Activated T-helper 1 cell treated with Interleukin-2 at 50 U/mL for 16 hours (primary cell): ENCODE measurements around the gene COL5A1.

ENCODE experiments used
- DNase-seq: peaks from one replicate; pipeline ENCODE4 v3.0.0-alpha.2; 2020; ENCODE audit warnings: low read depth

COL5A1 gene

GRCh38 chr9:134818591-134818990 is 177.0 kb downstream of the COL5A1 start:
- DNase-seq = no peak

DNA sequence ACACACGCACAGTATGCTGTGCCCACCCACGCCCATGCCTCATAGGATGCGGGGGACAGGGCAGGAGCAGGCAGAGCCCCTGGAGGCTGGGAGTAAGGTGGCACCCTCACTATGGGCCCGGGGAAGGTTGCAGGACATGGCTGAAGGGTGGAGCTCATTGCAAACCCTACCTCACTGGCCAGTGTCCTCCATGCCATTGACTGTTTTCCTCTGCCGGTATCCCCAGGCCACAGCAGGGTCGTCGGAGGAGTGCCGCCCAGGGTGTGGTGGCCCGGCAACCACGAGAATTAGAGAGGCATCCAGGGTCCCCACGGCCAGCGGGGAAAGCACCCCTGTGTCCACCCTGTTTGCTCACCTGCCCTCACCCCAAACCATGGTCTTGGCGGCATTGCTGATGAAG is 179.3 kb downstream of the COL5A1 start:
- DNase-seq = no peak

DNA sequence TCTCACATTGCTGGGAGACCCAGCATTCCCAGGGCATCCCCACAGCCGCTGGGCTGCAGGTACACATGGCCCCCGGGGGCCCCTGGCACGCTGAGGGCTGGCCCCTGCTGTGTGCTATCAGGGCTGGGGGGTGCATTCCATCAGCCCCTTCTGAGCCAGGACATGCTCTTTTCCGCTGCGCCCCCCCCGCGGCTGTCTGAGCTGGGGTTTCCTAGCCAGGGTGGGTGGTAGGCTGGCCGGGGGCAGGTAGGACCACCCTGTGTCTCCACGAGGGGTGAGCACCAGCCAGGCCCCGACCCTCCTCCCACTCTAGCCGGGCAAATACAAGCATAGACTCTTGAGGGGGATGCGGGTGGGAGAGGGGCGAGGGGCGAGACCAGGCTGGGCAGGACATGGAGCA is 180.9 kb downstream of the COL5A1 start:
- DNase-seq = no peak

GRCh38 chr9:134823623-134824022 is 182.0 kb downstream of the COL5A1 start:
- no peak for DNase-seq

DNA sequence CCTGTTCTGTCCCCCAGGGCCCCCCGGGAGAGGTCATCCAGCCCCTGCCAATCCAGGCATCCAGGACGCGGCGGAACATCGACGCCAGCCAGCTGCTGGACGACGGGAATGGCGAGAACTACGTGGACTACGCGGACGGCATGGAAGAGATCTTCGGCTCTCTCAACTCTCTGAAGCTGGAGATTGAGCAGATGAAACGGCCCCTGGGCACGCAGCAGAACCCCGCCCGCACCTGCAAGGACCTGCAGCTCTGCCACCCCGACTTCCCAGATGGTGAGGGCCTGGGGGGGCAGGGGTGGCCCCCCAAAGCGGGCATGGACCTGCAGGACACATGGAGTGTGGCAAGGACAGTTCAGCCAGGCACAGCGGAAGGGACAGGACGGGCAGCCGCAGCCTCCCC is 183.0 kb downstream of the COL5A1 start:
- DNase-seq = no peak

DNA sequence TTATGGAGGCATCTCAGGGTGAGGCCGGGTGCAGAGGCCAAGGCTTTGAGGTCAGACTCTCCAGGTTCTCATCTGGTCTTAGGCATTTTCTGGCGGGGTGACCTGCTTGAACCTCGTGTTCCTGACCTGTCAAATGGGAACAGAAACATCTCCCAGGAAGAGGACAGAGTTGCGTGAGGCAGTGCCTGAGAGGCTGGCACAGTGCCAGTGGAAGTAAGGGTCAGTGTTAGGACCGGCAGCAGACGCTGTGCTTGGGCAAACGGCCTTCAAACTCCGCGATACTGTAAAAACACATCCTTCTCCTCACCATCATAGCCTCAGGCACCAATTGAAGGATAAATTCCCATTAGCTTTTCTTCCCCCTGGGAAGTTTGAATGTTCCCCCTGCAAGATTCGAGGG is 183.4 kb downstream of the COL5A1 start:
- no peak for DNase-seq

DNA sequence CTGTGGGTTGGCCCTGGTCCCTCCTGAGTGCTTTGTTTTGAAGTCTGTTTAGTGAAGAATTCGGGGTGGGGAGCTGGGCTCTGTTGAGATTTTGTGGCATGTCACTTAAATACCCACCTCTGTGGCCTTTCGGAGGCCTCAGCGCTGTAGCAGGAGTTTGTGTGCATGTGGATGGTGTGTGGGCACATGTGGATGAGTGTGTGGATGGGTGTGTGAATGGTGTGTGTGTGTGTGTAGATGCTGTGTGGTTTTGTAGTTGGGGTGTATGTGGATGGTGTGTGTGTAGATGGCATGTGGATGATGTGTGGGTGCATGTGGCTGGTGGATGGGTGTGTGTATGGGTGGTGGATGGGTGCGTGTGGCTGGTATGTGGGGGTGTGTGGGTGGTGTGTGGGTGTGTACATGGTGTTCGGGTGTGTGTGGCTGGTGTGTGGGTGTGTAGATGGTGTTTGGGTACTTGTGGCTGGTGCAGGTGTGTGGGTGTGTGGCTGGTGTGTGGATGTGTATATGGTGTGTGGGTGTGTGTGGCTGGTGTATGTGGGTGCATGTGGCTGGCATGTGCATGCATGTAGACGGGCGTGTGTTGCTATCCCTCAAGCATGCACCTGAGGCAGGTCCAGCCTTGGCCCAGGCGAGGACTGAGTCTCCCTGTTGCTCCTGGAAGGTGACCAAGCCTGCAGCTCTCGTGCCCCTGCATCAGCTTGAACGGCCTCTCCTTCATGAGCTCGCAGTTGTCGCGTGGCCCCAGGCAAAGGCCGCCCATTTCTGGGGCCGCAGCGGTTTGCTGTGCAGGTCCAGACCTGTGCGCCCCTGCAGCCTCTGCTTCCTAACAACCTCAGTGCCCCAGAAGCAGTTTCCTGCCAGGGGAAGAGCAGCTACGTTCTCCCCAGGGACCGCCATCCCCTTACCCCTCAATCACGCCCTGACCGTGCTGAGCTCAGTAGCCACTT is 185.0 kb downstream of the COL5A1 start:
- DNase-seq = no peak

DNA sequence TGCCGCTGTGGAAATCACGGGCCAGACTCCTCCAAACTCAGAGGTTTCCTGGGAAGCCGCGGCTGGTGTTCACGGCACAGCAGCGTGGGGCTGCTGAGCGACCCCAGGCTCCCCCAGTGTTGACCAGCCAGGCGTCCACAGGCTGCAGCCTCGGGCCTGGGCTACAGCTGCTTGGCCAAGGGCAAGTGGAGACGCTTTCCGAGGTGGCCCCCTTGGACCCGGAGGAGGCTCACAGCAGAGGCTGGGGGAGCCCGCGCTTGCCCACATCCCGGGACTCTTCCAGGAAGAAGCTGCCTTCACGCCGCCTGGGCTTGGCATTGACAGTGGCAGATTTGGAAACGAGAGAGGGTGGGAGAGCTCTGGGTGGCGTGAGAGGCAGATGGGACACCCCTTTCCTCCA is 186.0 kb downstream of the COL5A1 start:
- DNase-seq = no peak

DNA sequence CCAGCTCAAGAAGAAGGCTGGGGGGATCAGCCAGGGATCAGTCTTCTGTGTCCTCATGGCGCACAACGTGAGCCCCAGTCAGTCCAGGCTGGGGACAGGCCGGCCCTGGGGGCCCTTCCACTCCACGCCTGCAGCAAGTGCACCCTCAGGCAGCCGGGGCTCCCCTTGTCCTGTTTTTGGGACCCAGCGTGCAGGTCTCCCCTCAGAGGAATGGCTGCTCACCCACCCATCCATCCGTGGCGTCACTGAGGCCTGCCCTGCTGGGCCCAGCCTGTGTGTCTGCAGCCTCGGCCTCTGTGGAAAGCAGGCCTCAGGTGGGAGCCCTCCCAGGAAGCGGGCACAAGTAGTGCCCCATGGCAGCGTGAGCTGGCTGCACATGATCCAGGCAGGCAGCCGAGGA is 186.4 kb downstream of the COL5A1 start:
- DNase-seq = no peak

DNA sequence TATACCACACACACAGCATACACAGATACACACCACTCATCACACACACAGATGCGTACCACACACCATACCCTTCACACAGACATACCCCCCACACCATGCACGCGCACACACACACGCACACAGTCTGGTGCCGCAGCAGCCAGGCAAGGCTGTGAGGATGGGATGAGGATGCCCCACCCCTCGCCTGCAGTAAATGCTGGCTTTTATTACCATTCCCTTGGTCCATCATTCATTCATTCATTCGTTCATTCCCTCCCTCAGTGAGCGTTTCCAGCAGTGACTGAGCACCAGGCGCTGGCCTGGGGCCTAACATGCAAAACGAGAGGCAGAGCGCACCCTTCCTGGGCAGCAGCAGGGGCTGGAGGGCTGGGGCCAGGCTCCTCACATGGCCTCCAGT is 187.3 kb downstream of the COL5A1 start:
- no peak for DNase-seq

- no peak for DNase-seq
Measured at GRCh38 chr9:134829356-134829937, 187.8 kb downstream of the COL5A1 start.

DNA sequence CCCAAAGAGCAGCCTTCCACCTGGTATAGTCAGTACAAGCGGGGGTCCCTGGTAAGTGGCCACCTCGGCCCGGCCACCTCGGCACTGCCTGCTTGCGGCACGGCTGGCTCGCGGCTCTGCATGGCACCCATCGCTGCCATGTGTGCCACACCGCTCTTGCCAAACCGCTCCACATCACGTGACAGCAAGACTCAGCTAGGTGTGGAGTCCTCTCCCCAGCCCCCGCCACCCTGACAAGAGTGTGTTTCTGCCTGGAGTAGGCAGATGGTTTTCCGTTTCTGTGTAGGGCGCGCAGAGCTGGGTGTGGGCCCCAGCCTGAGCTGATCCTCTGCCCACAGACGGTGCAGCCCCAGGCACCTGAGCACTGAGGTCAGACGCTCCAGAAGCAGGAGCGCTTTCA is 188.5 kb downstream of the COL5A1 start:
- no peak for DNase-seq

- DNase-seq = no peak
Measured at GRCh38 chr9:134830926-134831720, 189.5 kb downstream of the COL5A1 start.

DNA sequence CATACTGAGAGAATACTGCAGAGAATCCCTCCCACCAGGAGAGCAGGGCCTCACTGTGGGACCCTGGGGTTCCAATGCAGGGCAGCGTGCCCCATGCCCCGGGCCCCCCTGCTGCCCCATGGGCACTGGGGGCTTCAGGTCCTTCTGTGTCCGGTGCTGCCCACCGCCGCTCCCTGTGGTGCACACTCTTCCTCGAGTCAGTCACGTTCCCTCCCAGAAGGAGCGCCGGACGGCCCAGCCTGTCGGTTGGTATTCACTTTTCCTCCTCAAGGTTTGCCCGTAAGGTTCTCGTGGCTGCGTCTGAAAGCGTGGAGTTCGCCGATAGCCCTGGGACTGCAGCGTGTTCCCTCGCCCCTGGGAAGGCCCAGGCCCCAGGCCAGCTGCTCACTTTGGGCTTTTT is 190.9 kb downstream of the COL5A1 start:
- no peak for DNase-seq

DNA sequence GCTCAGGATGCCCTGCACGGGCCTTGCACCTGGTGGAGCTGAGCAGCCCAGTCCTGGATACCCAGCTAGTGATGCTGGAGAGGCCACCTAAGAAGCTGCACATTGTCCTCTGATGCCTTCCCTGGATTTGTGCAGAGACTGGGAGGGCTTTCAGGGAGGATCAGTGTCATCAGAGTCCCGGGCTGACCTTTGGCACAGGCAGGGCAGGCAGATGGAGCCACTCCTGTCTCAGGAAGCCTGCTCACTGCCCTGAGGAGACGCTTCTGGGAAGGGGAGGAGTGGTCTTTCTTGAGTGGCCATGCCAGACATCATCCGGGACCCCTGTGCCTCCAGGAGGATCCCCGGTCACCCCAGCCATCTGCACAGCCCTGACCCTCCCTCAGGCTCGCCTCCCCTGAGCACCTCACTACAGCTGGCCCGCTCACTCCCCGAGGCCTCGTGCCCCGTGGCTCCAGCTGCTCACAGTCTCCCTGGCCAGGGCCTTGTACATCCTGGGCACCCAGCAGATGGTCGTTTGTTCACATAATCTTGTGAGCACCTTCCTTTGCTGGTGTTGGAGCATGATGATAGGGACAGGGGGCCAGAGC is 191.8 kb downstream of the COL5A1 start:
- no peak for DNase-seq

DNA sequence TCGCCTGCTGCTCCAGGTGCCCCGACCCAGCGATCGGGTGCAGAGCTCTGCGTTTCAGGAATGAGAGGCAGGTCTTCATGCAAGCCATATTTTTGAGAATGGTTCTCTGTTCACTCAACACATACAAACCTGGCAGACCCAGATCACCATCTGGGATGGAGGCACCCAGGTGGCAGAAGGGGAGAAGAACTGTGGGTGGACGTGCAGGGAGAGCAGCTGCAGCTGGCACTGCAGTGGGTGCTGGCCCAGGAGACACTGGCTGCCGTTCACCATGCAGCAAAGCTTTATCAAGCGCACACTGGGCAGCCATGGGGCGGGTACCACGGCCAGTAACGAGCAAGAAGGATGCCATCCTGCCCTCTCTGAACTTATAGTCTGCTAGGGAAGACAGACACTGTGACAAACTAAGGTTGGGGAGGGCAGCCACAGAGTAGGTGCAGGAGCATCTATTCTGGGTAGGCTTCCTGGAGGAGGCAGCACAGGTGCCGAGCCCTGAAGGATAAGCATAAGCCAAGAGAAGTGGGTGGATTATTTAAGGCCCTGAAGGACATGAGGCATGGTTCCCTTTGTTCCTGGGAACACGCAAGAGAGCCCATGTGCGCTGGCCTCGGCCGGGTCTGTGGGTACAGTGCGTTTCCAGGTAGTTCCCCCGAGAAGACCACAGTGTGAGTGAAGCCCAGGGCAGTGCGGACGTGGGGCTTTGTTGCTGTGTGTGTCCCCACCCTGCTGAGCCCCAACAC is 192.8 kb downstream of the COL5A1 start:
- DNase-seq = no peak

- DNase-seq = no peak
Measured at GRCh38 chr9:134834957-134835419, 193.4 kb downstream of the COL5A1 start.

DNA sequence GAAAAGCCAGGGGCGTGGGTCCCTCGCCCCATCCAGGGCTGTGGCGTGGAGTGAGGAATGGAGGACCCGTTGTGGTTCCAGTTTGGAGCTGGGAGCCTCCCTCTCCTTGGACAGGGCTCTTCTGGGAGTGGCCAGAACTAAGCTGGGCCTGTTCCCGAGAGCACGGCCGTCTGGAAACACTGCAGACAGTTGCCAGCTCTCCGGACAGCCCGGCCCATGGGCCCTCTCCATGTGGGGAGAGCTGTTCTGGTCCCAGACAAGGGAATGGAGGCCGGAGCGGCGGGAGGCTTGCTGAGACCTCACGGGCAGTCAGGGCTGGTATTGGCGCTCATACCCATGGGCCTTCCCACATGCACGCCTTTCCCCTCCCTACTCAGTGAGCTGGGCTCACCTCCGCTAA is 193.8 kb downstream of the COL5A1 start:
- no peak for DNase-seq

DNA sequence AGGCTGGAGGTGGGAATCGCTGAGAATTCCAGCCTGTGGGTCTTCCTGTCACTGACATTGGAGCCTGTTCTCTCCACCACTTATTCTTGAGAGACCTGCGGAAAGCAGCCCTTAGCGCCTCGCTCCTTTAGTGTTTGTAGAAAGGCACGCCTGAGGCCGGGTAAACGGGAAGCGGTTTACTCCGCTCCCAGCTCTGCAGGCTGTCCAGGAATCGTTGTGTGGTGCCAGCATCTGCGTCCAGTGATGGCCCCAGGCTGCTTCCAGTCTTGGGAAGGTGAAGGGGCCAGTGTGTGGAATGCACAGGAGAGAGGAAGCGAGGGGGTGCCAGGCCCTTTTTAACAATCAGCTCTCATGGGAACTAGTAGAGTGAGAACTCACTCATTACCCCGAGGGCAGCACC is 194.4 kb downstream of the COL5A1 start:
- DNase-seq = no peak

DNA sequence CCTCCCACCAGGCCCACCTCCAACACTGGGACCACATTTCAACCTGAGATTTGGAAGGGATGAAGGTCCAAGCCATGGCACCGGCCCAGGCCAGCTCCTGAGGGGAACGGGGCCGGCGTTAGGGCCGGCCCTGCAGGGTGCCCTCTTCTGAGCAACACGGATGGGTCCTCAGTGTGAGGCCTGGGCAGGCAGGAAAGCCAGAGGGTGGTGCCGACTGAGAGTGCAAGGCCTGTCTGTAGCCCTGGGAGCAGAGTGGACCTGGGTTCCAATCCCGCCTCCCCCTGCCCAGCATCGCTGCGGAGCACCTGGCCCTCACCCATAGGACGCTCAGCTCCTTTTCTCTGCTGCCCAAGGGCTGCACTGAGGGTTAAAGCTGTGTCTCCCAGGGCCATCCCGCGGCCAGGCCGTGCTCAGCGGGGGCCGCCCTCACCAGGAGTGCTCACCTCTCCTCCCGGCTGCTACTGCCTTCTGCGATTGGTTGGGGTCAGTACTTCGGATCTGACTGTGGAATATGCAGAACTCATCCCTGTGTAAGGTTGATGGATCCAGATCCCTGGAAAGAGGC is 194.9 kb downstream of the COL5A1 start:
- DNase-seq = no peak

GRCh38 chr9:134837529-134837928 is 195.9 kb downstream of the COL5A1 start:
- DNase-seq = no peak
